Ovary (tissue), 9 donors: Measurements from ENCODE around the gene LIMK2. TPM values are rescaled to one million over a fixed set of nuclear protein-coding genes. Genes with fewer than 3 reads are reported as not detected.
A peak's percentile ranks its signal among the peaks of the same experiment; 100 is the strongest.

Experiments used
- DNase-seq, 5 donors: peaks; one replicate each; pipeline ENCODE4 v3.0.0-alpha.2; 2019 to 2020
- H3K27ac ChIP-seq, 2 donors: fragments of 200-600 bp; one replicate each; pipeline versions ENCODE4 v1.5.1 to v1.8.0; 2019 to 2022
- H3K27me3 ChIP-seq: fragments of 200-600 bp; one replicate; pipeline ENCODE4 v1.8.0; 2022
- H3K36me3 ChIP-seq: fragments of 200-600 bp; sonication (generic); one replicate; pipeline ENCODE4 v1.5.1; 2019
- H3K4me1 ChIP-seq: one replicate; pipeline ENCODE4 v1.8.1; 2013; ENCODE audit warnings: mild to moderate bottlenecking, moderate library complexity; ENCODE audit not compliant: insufficient read depth
- H3K4me3 ChIP-seq: fragments of 200-600 bp; sonication (generic); one replicate; pipeline ENCODE4 v1.5.1; 2017
- H3K9me3 ChIP-seq, 2 donors: fragments of 200-600 bp in 1 of 2; sonication (generic) in 1 of 2; one replicate each; pipeline versions ENCODE4 v1.5.1 to v1.8.1; 2013 to 2019; ENCODE audit warnings: mild to moderate bottlenecking in 1 of 2, moderate library complexity in 1 of 2
- CTCF ChIP-seq, 3 donors: fragments of 450-650 bp in 2 of 3; fragments of 200-600 bp in 1 of 3; IDR thresholded peaks; one replicate each; pipeline versions ENCODE4 v1.5.1 to v1.8.0; 2016 to 2022; ENCODE audit warnings: antibody characterized with exemption in 3 of 3, mild to moderate bottlenecking in 1 of 3
- EP300 ChIP-seq: sonication (generic); formaldehyde crosslinking; IDR thresholded peaks from one replicate; pipeline ENCODE4 v1.6.1; 2017; ENCODE audit warnings: antibody characterized with exemption
- POLR2A ChIP-seq: fragments of 450-650 bp; IDR thresholded peaks from one replicate; pipeline ENCODE4 v1.6.1; 2017; ENCODE audit warnings: antibody characterized with exemption, mild to moderate bottlenecking, moderate library complexity
- WGBS, 3 donors: extraction: QIAGEN DNeasy Blood & Tissue Kit in 1 of 3; methylation state at CpG; one replicate each; pipeline versions ENCODE4 v1.1.5 to v1.1.7; 2013 to 2017; 5-methylcytosine and 5-hydroxymethylcytosine counted together
- intact Hi-C, 4 donors: fragments of 100-400 bp; cut with DNase I; formaldehyde crosslinking; loops; one replicate each; pipeline versions ENCODE4 v1.11.0 to v1.15.1; 2022 to 2023
- polyA plus RNA-seq, 2 donors: library from polyadenylated mRNA; stranded (reverse); fragments of 200-250 nt in 1 of 2; fragments of 350-450 nt in 1 of 2; fragmentation: Illumina TruSeq in 1 of 2; extraction: RNeasy Lipid Tissue Mini Kit (QIAGEN cat#74804) in 1 of 2; gene quantifications; one replicate each; pipeline ENCODE4 v1.2.3, GENCODE V29; 2013 to 2014
- total RNA-seq, 7 donors: library from RNA; depleted of rRNA in 2 of 7; stranded (reverse); fragments of >200 nt in 2 of 7; fragmentation: NEBNext Ultra II Directional in 3 of 7; extraction: Animal tissue kit (Norgen Biotek cat#: 25700) in 3 of 7; gene quantifications; one replicate each; pipeline versions ENCODE4 v1.1.0 to v1.2.4, GENCODE V29; 2016 to 2023
- donor health status: DM: no; HTN: no; CAD: no; lungs with moderate emphysema.
- donor health status: DM: no; HTN: no; CAD: no.
- donor health status: Bipolar disorder and iron deficiency.
- donor health status: DM: yes; HTN: yes; CAD: no.
- donor health status: DM: no; HTN: no; CAD: no.
- donor health status: DM: yes; HTN: yes; CAD: no.

Gene LIMK2
- total and polyA plus RNA-seq, 9 donors, result 19.0 to 63.7 (median 33.9) TPM

- no peak for TF ChIP-seq POLR2A
- no peak for TF ChIP-seq EP300
- no peak for TF ChIP-seq CTCF (IDR thresholded peaks at IDR 0.05)
- no peaks in the 10 kb centered on the region for H3K9me3 ChIP-seq
- WGBS, 3 donors, result 81 to 83% (median 82%) methylated on average over 13 of the region's 13 CpGs
- peaks cover 5% of the 10 kb centered on the region for H3K4me1 ChIP-seq
- peak overlapping the region; percentile 51 for H3K4me3 ChIP-seq
- DNase-seq, result peak in 3 of 5 donors; percentile 32 to 47 (median 43)
- no peaks in the 10 kb centered on the region for H3K27me3 ChIP-seq
- H3K27ac ChIP-seq, result peak overlapping the region; percentile 59 to 76
- intact Hi-C loops, result no loop called here
- no peaks in the 10 kb centered on the region for H3K36me3 ChIP-seq
Measured at GRCh38 chr22:31289344-31289743, 77.2 kb downstream of the LIMK2 start.

- no peaks in the 10 kb centered on the region for H3K36me3 ChIP-seq
- peak; percentile 91 to 95 (median 92) for DNase-seq
- peak overlapping the region; percentile 76 to 91 for H3K27ac ChIP-seq
- whole genome bisulfite sequencing, 3 donors, result 0 to 1% (median 0%) methylated on average over 49 to 95 of the region's 95 CpGs
- H3K27me3 ChIP-seq, result no peaks in the 10 kb centered on the region
- no peak for TF ChIP-seq EP300
- TF ChIP-seq POLR2A, result peak; percentile 89
- no peaks in the 10 kb centered on the region for H3K9me3 ChIP-seq
- intact Hi-C loops, result no loop called here
- H3K4me1 ChIP-seq, result peaks cover 5% of the 10 kb centered on the region
- H3K4me3 ChIP-seq, result peak overlapping the region; percentile 51
Measured at GRCh38 chr22:31290494-31291471, 78.7 kb downstream of the LIMK2 start.

DNA sequence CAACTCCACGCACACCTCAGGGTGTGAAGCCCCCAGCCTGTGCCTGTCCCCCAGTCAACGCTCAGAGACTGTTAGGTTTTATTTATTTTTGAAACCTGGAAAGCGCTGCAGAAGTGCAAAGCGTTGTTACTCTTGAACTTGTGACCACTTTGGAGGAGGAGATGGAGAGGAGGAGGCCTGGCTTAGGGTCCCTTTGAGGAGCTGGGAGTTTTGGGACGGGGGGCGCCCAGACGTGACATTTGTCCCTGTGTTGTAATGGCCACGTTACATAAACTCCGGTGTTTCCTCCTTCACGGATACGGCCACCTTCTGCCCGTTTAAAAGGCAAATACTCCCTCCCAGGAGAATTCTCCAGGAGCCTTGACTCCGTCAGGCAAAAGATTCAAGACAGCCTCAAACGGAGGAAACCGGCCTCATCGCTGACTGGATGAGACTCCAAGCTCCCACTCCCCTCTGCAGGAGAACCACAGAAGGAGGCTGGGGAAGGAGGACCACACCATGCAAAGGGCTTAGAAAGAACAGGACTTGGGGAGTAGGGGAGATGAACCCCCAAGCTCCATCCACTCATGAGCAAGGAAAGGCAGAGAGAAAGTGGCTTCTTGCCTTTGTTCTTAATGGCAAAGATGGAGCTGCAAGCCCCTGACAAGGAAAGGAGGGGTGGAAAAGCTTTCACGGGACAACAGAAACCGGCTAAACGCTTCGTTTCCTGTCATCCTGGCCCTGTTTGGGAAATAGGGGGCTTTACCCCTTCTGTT, 79.6 kb downstream of the LIMK2 start:
- TF ChIP-seq CTCF (IDR thresholded peaks at IDR 0.05) (no peak), EP300 (no peak), POLR2A (no peak)
- DNase-seq, result peak in 3 of 5 donors; percentile 34 to 49 (median 45)
- Histone ChIP-seq H3K4me3 (peak overlapping the region; percentile 51), H3K27me3 (no peaks in the 10 kb centered on the region), H3K9me3 (no peaks in the 10 kb centered on the region), H3K36me3 (no peaks in the 10 kb centered on the region), H3K4me1 (peaks cover 5% of the 10 kb centered on the region), H3K27ac (peak overlapping the region; percentile 76 to 91)
- intact Hi-C loops, result no loop called here
- WGBS, 3 donors, result 0% methylated on average over 20 of the region's 20 CpGs

- no peaks in the 10 kb centered on the region for H3K9me3 ChIP-seq
- H3K4me3 ChIP-seq, result peak within 1 kb of the TSS; percentile 51
- peak within 1 kb of the TSS; percentile 76 to 91 for H3K27ac ChIP-seq
- 19 to 22% (median 21%) methylated on average over 19 of the region's 19 CpGs for WGBS, 3 donors
- peak; percentile 11 to 64 (median 60) for TF ChIP-seq CTCF (IDR thresholded peaks at IDR 0.05)
- peak; percentile 67 for TF ChIP-seq POLR2A
- TF ChIP-seq EP300, result no peak
- H3K36me3 ChIP-seq, result no peaks in the 10 kb centered on the region
- DNase-seq, result peak; percentile 84 to 91 (median 87)
- no peaks in the 10 kb centered on the region for H3K27me3 ChIP-seq
- H3K4me1 ChIP-seq, result peaks cover 5% of the 10 kb centered on the region
- intact Hi-C loops, result no loop called here
Measured at GRCh38 chr22:31292236-31292989, 80.3 kb downstream of the LIMK2 start, which contains the start of gene PIK3IP1. Gene PIK3IP1, minus strand, starts transcription at chr22:31292488. Its CDS starts 144 bp downstream, at chr22:31292344.
